Fibroblast of skin of right biceps (primary cell): Measurements from ENCODE around the gene TANGO2.

Source experiments
- DNase-seq: peaks from one replicate; pipeline ENCODE4 v3.0.0-alpha.2; 2013

Gene TANGO2

DNA sequence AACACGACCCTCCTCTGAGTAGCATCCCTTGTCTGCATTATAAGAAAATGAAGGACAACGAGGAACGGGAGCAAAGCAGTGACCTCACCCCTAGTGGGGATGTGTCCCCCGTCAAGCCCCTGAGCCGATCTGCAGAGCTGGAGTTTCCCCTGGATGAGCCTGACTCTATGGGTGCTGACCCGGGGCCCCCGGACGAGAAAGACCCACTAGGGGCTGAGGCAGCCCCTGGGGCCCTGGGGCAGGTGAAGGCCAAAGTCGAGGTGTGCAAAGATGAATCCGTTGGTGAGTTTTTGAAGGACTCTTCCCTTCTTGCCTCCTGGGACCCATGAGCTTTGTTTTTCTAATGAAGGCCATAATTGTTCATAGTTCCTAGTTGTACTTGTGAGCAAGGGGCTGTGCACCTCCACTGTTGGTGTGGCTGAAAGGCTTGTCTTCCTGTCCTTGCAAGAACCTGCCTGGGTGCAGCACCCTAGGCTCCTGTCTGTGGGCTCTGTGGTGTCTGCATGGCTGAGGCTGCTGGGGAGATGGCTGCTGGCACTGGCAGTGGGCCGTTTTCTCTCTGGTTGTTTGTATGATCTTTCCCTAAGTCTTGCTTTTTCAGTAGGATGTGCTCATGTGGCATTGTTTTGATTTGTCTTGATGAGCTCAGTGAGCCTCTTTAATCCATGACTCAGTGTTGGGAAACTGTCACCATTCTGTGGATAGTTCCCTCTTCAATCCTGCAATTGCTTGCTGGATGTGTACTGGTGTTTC is 69.2 kb downstream of the TANGO2 start:
- DNase-seq, result no peak

DNA sequence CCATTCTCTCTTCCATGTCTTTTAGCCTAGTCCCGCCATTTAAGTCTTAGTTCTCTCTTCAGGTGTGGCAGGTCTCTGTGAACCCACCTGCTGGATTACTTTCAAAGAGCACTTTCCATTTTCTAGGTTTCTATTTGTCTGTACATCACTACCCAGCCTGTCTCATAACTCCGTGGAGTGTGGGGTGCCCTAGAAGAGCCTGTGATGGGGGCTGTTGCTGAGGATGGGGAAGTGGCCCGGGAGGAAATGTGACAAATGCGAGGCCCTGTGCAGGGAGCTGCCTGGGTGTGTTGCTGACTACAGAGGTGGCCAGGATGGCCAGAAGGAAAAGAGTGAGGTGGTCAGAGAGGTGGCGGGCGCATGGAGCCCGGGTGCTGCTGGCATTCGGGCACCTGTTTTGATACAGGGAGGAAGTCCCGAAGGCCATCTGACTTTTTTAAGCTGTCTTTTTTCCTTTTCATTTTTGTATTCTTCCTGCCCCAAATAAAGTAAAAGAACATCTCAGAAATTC is 69.9 kb downstream of the TANGO2 start:
- no peak for DNase-seq

DNA sequence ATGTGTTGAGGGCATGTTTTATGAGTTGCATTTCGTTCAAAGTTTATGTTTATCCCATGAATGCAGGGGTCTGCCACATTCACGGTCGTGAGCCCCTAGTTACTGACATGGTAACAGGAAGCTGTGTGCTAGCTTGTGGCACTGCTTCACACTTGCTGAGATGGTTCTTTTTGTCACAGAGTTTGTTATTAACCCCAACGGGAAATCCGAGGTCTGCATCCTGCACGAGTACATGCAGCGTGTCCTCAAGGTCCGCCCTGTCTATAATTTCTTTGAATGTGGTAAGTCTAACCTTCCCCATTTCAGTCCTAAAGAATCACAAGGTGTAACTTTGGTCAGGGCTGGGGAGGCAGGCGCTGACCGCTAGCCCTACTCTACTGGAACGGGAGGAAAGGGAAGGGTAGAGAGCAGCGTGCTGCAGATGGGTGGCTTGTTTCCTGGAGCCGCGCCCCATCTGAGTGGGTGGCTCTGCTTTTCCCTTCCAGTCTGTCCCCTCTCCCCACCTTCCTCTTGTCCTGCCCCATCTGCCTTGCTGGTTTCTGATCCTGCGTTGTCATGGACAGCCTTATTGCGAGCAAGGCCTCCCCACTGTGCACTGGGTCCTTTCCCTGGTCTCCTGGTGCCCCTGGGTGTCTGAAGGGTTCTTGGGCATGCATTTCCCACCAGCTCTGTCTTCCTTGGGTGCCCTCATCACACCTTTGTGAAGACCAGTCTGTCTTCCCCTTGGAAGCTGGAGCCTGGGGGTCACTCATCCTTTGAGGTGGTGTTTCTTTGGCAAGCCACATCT is 71.0 kb downstream of the TANGO2 start:
- DNase-seq, result no peak

DNA sequence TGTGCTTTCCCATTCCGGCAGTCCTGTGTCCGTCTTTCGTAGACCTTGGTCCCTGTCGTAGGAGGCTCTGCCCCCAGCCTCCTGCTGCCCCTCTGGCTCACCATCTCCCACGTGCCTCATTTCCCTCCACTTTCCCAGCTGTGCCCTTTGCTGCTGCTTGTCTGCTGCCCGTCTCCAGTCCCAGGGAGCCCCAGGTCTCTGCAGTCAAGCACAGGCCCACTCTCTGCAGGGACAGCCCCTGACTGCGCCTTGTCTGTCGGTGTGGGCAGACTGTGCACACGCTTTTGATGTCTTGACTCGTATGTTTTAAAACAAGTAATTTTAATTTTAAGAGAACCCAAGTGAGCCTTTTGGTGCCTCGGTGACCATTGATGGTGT is 71.6 kb downstream of the TANGO2 start:
- no peak for DNase-seq

DNA sequence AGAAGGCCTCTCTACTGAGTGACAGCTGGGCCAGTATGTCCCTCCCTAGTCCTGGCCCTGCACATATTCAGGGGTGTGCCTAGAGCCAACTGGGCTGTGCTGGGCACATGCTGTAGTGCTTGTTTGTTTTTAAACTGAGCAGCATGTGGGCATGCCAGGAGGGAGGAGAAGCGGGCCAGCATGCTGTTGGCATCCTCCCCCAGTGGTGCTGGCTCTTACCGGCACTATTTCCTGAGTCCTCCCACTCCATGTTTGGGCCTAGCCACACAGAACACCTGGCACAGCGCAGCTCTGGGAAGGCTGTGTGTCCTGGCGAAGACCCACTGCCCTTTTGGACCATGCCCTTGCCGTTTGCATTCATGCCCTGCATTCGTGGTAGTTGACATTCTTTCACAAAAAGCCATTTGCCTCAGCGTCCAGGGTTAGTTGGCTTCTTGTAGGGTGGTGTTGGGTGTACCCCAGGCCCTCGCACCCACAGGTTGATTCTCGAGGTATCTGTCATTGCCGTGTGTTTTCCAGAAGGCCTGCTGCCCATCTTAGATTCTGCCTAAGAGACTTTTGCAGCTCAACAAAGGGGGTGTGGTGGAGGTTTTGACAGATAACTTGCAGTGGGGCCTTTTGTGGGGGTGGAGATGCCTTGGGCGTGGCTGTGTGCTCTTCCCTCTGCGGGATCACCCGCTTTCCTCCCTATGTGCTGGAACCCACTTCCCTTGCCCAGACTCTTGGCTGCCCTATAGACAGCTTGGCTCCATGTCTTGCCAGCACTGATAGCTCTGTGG is 72.7 kb downstream of the TANGO2 start:
- no peak for DNase-seq

DNA sequence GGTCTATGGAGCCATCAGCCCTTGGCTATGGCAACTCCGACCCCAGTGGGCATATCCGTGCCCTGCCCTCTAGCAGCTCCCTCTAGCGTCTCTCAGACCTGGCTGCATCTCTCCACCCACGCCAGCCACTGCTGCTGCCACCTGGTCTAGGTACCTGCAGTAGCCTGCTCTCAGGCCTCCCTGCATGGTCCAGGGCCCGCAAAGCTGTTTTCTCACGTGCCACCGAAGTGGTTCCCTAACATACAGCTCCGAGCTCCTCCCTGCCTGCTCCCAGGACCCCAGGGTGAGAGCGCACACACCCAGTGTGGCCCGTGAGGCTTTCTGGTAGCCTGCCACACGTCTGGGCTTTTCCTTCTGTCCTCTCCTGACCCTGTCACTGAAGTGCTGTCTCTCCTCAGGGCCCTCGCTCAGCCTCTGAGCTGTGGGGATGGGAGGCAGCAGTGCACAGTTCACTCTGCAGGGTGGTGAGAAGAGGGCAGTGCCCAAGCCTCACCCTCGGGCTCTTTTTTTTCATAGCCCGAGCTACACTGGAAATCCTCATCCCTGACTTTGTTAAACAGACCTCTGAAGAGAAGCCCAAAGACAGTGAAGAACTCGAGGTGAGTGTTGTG is 73.4 kb downstream of the TANGO2 start:
- DNase-seq, result no peak

DNA sequence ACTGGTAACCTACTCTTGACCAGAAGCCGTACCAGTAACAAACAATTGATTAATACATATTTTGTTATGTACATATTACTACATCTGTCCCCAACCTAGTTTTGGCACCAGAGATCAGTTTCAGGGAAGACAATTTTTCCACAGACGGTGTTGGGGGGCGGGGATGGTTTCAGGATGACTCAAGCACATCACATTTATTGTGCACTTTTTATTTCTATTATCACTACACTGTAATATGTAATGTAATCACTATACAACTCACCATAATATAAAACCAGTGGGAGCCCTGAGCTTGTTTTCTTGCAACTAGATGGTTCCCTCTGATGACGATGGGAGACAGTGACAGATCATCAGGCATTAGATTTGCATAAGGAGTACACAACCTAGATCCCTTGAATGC is 74.6 kb downstream of the TANGO2 start:
- no peak for DNase-seq

DNA sequence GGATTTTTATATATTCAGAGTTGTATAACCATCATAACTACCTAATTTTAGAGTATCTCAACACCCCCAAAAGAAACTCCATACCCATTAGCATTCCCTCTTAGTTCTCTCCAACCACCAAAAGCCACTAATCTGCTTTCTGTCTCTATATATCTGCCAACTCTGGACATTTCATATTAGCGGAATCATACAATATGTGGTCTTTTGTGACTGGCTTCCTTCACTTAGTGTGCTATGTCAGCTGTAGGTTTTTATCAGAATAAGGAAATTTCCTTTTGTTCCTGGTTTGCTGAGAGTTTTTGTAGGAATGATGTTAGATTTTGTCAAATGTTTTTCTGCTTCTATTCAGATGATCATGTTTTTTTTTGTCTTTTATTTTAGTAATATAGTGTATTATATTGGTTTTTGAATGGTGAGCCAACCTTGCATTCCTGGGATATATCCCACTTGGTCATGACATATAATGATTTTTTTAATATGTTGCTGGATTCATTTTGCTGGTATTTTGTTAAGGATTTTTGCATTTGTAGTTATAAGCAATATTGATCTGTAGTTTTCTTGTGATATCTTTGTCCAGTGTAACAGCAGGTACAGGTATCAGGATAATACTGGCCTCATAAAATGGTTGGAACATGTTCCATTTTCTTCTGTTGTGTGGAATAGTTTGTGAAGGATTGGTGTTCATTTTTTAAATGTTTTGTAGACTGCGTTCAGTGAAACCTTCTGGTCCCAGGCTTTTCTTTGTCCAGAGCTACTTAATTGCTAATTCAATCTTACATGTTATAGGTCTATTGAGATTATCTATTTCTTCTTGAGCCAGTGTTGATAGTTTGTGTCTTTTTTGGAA is 75.9 kb downstream of the TANGO2 start:
- no peak for DNase-seq

DNA sequence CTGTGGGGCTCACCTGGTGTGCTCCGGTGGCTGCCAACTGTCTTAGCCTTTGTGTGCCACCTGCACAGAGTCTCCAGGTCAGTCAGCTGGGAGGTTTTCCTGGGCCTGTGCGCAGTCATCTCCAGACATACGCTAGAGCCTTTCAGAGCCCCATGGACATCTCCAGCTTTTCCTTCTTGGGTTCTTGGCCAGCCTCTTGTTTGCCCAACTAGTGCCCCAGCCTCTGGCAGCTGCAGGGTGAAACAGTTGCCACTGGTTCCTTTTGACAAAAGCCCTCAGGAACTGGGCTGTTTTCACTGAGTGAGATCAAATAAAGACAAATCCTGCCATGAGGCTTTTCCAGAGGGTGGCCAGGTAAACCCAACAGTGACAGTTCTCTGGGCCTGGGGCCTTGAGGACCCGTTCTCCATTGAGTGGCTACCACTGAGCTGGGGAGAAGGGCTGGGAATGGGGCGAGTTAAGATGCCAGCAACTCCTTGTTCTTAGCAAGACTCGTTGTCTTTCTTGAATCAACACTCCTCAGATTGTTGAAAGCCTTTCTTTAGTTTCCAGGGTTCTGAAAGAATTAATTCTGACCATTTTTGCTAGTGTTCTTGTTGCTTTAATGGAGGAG is 78.3 kb downstream of the TANGO2 start:
- DNase-seq, result no peak

DNA sequence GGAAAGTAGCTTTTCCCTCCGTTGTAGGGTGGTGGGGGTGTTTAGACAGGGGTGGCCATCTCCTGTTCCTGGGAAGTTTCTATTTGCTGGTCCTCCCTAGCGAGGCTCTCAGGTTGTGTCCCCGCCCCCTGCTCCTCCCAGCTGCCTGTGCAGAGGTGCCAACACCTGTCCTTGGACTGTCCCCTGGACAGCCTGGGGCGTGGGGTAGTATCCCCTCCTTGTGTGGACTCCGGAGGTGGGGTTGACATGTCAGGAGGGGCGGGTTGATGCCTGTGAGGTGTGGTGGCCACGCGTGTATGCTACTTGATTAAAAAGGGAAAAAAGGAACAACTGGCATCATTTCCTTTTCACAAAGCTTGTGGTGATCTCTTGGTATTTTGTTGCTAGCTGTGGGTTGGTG is 80.7 kb downstream of the TANGO2 start:
- DNase-seq, result no peak

DNA sequence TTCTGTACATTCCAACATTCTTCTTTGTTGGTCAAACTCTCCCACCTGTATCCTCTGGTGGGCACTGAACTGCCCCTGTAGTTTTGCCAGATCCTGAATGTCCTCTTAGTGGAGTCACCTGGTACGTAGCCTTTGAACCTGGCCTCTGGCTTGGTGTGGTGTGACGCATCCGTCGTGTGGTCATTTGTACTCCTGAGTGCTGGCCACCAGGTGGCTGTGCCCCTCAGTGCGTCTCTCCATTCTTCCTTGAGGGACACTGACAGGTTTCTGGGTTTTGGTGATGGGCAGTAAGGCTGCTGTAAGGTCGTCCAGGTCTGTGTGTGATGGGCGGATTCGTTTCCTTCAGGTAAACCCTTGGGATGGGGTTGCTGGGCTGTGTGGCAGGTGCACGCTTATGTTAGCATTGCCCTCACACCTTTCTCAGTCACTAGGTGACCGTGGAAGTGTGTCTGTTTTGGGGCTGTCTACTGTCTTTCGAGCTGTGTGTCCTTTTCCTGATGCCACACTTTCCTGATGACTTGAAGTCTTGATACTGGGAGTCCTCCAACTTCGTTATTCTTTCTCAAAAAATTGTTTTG is 81.4 kb downstream of the TANGO2 start:
- DNase-seq, result no peak

DNA sequence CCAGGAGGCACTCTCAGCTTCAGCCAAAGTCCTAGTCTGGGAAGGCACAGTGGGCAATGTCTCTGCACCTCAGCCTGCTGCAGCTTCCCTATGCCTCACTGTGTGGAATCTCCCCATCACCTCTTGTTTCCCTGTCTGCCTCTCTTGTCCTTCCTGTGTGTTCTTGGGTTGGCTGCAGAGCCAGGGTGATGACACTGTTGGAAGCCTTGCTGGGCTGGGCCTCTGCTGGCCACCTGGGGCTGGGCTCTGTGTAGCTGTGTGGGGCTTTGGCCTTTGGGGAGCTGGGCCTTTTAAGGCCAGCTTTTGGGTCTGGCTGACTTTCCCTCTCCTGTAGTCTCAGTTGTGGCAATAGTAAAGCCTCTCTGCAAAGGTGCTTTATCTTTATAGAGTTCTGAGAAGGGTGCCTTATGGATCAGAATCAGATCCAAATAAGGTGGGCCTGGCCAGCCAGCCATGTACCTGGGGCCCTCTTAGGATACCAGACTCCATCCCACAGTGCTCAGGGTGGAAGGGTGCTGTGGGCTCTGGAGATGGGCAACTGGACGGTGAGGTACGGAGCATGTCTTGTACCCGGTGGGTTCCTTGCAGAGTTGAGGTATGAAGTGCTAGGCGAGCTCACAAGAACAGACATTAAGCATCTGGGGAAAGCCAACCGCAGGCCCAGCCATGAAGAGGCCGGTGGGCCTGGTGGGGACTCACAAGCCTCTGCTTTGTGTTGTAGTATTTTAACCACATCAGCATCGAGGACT is 84.7 kb downstream of the TANGO2 start:
- DNase-seq, result no peak

DNA sequence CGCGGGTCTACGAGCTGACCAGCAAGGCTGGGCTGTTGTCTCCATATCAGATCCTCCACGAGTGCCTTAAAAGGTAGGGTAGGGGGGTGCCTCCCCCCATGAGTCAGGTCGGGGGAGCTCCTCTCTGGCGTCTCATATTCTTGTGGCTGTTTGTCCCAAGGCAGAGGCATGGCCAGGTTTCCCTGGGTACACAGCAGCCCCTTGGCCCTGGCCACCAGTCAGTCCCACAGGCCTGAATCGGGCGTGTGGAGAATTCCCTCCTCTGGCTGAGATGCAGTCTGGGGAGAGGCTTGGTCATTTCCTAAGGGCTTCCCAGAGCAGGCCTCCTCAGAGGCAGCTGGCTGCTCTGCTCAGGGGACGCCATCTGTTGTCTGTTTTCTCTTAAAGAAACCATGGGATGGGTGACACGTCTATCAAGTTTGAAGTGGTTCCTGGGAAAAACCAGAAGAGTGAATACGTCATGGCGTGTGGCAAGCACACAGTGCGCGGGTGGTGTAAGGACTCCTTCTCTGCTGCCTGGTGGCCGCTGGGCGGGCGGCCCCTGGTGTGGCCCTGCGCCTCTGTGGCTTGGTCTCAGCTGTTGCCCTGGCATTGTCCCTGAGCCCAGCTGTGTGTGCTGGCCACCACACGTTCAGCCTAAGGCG is 85.4 kb downstream of the TANGO2 start:
- no peak for DNase-seq

DNA sequence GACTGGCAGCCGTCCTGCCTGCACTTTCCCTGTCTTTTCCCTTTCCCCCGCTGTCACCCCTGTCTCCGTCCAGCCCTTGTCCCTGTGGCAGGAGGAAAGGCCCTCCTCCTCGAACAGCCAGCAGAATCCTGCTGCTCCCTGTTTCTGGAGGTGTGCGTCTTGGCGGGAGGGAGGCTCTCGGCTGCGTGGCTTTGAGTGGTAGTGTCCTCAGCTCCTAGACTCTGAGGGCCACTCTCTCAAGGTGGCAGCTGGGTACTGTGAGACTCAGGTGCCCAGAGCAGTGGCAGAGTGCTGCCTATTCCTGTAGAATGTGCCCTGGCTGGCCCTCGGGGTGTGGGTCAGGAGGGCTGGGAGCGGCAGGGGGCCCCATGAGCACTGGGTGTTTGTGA is 85.9 kb downstream of the TANGO2 start:
- no peak for DNase-seq

DNA sequence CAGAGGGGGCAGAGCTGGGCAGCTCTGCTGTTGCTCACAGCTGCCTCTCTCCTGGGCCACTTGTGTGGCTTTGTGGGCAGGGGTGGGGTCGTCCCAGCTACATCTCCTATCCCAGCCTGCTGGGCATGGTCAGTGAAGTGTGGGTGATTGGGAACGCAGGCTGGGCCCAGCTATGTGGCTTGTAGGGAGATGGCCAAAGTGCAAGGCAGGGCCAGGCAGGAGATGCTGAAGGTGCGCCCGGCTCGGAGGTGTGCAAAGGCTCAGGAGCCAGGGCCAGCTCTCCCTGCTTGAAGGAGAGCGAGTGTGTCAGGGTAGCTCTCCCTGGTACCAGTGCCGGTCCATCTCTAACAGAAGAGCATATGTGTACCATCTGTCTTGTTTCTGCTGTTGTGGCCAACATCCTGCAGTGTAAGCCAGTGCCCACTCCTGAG is 86.6 kb downstream of the TANGO2 start:
- DNase-seq, result no peak

DNA sequence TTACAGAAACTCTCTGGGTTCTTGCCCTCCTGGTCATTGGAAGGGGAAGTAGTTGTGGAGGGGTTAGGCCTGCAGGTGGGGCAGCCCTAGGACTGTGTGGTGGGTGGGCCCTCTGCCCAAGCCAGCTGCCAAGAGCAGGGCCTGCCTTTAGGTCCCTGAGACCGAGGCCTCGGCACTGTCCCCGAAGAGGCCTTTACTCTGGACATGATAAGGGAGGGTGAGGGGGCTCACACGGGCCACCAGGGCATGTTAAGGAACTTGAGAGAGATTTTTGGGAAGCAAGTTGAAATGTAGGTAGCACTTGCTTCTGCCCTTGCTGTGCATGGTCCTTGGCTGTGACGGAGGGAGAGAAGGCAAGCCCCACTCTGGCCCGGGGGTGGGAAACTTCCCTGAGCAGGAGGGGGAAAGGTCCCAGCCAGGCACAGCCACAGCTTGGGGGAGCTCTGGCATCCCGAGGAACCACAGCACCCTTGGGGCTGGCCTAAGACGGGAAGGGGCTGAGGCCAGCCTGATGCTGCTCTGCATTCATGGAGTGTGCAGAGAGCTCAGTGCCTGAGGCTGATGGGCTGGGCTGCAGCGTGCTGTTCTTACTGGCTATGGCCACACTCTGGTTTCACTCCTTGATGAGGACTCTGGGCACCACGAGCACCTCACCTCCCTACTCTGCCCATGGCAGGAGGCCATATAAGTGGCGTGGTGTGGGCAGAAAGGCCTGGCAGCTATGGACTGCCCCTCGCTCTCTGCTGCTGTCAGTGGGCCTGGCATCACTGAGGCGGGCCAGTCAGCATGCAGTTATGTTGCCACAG is 87.2 kb downstream of the TANGO2 start:
- DNase-seq, result no peak

DNA sequence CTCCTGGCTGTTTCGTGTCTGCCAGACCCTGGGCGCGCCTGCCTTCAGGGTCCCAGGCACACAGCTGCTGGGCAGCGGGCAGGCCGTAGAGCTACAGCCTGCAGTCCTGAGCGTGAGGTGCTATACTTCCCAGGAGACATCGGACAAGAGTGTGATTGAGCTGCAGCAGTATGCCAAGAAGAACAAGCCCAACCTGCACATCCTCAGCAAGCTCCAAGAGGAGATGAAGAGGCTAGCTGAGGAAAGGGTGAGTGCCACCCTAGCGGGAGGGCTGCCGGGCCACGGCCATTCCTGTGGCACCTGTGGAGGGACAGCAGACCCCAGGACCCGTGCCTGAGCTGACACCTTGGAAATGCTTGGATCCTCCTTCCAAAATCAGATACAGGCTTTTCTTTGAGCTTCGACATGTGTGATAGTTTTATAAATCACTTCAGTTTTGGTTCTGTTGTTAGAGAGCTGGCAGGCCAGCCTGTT is 87.9 kb downstream of the TANGO2 start:
- DNase-seq, result no peak

DNA sequence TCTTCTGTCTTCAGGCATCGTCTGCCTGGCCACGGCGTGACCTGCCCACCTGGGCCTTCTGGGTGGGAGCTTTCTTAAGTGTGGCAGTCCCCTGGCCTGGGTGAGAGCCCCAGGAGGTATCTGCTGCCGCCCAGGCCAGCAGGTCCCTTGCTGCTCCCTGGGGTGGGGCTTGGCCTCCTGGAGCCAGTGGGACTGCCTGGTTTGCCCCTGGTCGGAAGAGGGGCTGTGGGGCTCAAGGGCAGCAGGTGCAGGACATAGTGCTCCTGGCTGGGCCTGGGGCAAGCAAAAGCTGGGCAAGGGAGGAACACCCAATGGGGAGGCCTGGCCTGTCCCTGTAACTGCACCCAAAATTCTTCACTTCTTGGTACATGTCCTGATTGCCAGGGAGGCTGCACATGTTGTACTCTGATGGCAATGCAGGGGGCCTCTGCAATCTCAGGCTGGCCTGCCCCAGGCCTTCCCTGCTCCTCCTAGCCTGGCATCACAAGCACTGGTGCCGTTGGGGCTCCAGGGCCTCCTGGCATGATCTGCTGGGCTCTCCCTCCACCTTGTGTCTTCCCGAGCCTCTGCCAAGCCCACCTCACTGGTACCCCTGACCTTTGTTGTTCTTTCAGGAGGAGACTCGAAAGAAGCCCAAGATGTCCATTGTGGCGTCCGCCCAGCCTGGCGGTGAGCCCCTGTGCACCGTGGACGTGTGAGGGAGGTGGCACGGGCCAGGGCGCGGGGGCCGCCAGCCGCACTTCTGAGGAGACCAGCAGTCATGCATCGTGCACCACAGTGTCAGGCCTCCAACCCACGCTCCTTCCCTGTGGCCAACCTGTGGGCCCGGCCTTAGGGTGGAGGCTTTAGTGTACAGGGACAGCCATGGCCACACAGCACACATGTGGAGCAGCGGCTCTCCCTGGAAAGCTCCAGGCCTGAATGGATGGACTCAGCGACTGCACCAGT is 88.8 kb downstream of the TANGO2 start:
- no peak for DNase-seq
